GM12878 (cell line): Measurements from ENCODE around the gene OR8A1. TPM values are rescaled to one million over a fixed set of nuclear protein-coding genes. Genes with fewer than 3 reads are reported as not detected.

Source experiments
- CHD4 ChIP-seq: fragments of 200-600 bp; sonication (generic); IDR thresholded peaks from 2 replicates; pipeline ENCODE4 v1.6.1; 2016; ENCODE audit warnings: mild to moderate bottlenecking
- ELK1 ChIP-seq: IDR thresholded peaks from 2 replicates; pipeline ENCODE4 v1.6.1; 2012; ENCODE audit warnings: low read depth, low read length, improper control_type of control experiment
- HDAC2 ChIP-seq: fragments of 200-600 bp; sonication (generic); IDR thresholded peaks from 2 replicates; pipeline ENCODE4 v1.6.1; 2017
- MLLT1 ChIP-seq: fragments of 450-650 bp; IDR thresholded peaks from 2 replicates; pipeline ENCODE4 v1.6.1; 2016; ENCODE audit warnings: mild to moderate bottlenecking
- SMAD1 ChIP-seq: fragments of 450-650 bp; IDR thresholded peaks from 2 replicates; pipeline ENCODE4 v1.6.1; 2018; ENCODE audit warnings: mild to moderate bottlenecking, low read depth; ENCODE audit not compliant: partially characterized antibody
- SUPT20H ChIP-seq: IDR thresholded peaks from 2 replicates; pipeline ENCODE4 v1.6.1; 2011; ENCODE audit warnings: low read depth, mild to moderate bottlenecking, low read length, moderate library complexity, borderline replicate concordance; ENCODE audit not compliant: control insufficient read depth
- polyA plus RNA-seq, 11 experiments: library from polyadenylated mRNA; depleted of rRNA in 4 of 11; unstranded in 6 of 11; stranded (reverse) in 5 of 11; fragments of >200 nt; fragmentation: Nextera tagmentation in 4 of 11; fragmentation: Illumina TruSeq in 1 of 11; extraction: Ambion mirVana in 4 of 11; extraction: Trizol in 1 of 11; gene quantifications; 1 replicate in 1 of 11; 2 replicates in 10 of 11; pipeline versions ENCODE4 v1.2.1 to v1.2.3, GENCODE V29; 2011 to 2016; ENCODE audit warnings: inconsistent platforms in 2 of 11, missing spikeins in 2 of 11, low read depth in 1 of 11
- small RNA-seq: library from RNA; depleted of rRNA; stranded (forward); fragments of <200 nt; gene quantifications from one replicate; pipeline ENCODE3, GENCODE V24; 2014
- total RNA-seq, 4 experiments: library from RNA; depleted of rRNA in 3 of 4; stranded (reverse); fragments of >200 nt in 3 of 4; fragmentation: Illumina TruSeq in 1 of 4; extraction: Trizol in 1 of 4; gene quantifications; 2 replicates each; pipeline versions ENCODE4 v1.2.1 to v1.2.3, GENCODE V29; 2013 to 2021

The OR8A1 gene
- total and polyA plus RNA-seq, 10 of the 15 experiments (the other 5 are each of a cell fraction or from before 2014, with no cell fraction given): not detected

- TF ChIP-seq MLLT1 (no peak), HDAC2 (no peak), ELK1 (no peak), SMAD1 (no peak), SUPT20H (no peak), CHD4 (no peak)
Observed at GRCh38 chr11:124618863-124619262, 49.1 kb downstream of the OR8A1 start (continued).

Small RNA genes lying within 50 kb of the gene (small RNA-seq; reads per million reads assigned to genes)
- gene OR8A3P: not detected

Other genes starting within 250 kb of the OR8A1 start
Only the 7 nearest of the 14 such genes appear.
- not detected in 2 replicates for gene OR8B4, start 145.1 kb upstream of the OR8A1 start, total RNA-seq (2014; rRNA removed)
- not detected in 2 replicates for gene OR8B4, start 145.1 kb upstream of the OR8A1 start, total RNA-seq (2014; rRNA removed; fragmentation: Illumina TruSeq; extraction: Trizol)
- not detected in 2 replicates for gene OR8B4, start 145.1 kb upstream of the OR8A1 start, total RNA-seq (2021)
- gene OR8B4, start 145.1 kb upstream of the OR8A1 start, polyA plus RNA-seq (2011; rRNA removed): not detected in 2 replicates
- gene OR8B4, start 145.1 kb upstream of the OR8A1 start, polyA plus RNA-seq (2014; fragmentation: Illumina TruSeq; extraction: Trizol): not detected in 2 replicates
- not detected for gene OR8B4, start 145.1 kb upstream of the OR8A1 start, polyA plus RNA-seq (2014; fragmentation: Nextera tagmentation; extraction: Ambion mirVana)
- not detected in 2 replicates for gene OR8B4, start 145.1 kb upstream of the OR8A1 start, polyA plus RNA-seq (2014; rRNA removed)
- not detected for gene OR8B4, start 145.1 kb upstream of the OR8A1 start, polyA plus RNA-seq (2016; fragmentation: Nextera tagmentation; extraction: Ambion mirVana)
- not detected in 2 replicates for gene OR8B8, start 124.3 kb upstream of the OR8A1 start, total RNA-seq (2014; rRNA removed)
- gene OR8B8, start 124.3 kb upstream of the OR8A1 start, total RNA-seq (2014; rRNA removed; fragmentation: Illumina TruSeq; extraction: Trizol): not detected in 2 replicates
- gene OR8B8, start 124.3 kb upstream of the OR8A1 start, total RNA-seq (2021): not detected in 2 replicates
- gene OR8B8, start 124.3 kb upstream of the OR8A1 start, polyA plus RNA-seq (2011; rRNA removed): not detected in 2 replicates
- gene OR8B8, start 124.3 kb upstream of the OR8A1 start, polyA plus RNA-seq (2014; fragmentation: Illumina TruSeq; extraction: Trizol): not detected in 2 replicates
- not detected for gene OR8B8, start 124.3 kb upstream of the OR8A1 start, polyA plus RNA-seq (2014; fragmentation: Nextera tagmentation; extraction: Ambion mirVana)
- gene OR8B8, start 124.3 kb upstream of the OR8A1 start, polyA plus RNA-seq (2014; rRNA removed): not detected in 2 replicates
- gene OR8B8, start 124.3 kb upstream of the OR8A1 start, polyA plus RNA-seq (2016; fragmentation: Nextera tagmentation; extraction: Ambion mirVana): not detected
- gene OR8B12, start 26.3 kb upstream of the OR8A1 start, total RNA-seq (2014; rRNA removed): not detected in 2 replicates
- gene OR8B12, start 26.3 kb upstream of the OR8A1 start, total RNA-seq (2014; rRNA removed; fragmentation: Illumina TruSeq; extraction: Trizol): not detected in 2 replicates
- gene OR8B12, start 26.3 kb upstream of the OR8A1 start, total RNA-seq (2021): not detected in 2 replicates
- gene OR8B12, start 26.3 kb upstream of the OR8A1 start, polyA plus RNA-seq (2011; rRNA removed): not detected in 2 replicates
- gene OR8B12, start 26.3 kb upstream of the OR8A1 start, polyA plus RNA-seq (2014; fragmentation: Illumina TruSeq; extraction: Trizol): not detected in 2 replicates
- not detected for gene OR8B12, start 26.3 kb upstream of the OR8A1 start, polyA plus RNA-seq (2014; fragmentation: Nextera tagmentation; extraction: Ambion mirVana)
- not detected in 2 replicates for gene OR8B12, start 26.3 kb upstream of the OR8A1 start, polyA plus RNA-seq (2014; rRNA removed)
- not detected for gene OR8B12, start 26.3 kb upstream of the OR8A1 start, polyA plus RNA-seq (2016; fragmentation: Nextera tagmentation; extraction: Ambion mirVana)
- not detected in 2 replicates for gene PANX3, start 41.4 kb downstream of the OR8A1 start, total RNA-seq (2014; rRNA removed)
- gene PANX3, start 41.4 kb downstream of the OR8A1 start, total RNA-seq (2014; rRNA removed; fragmentation: Illumina TruSeq; extraction: Trizol): not detected in 2 replicates
- not detected in 2 replicates for gene PANX3, start 41.4 kb downstream of the OR8A1 start, total RNA-seq (2021)
- gene PANX3, start 41.4 kb downstream of the OR8A1 start, polyA plus RNA-seq (2011; rRNA removed): not detected in 2 replicates
- gene PANX3, start 41.4 kb downstream of the OR8A1 start, polyA plus RNA-seq (2014; fragmentation: Illumina TruSeq; extraction: Trizol): not detected in 2 replicates
- not detected for gene PANX3, start 41.4 kb downstream of the OR8A1 start, polyA plus RNA-seq (2014; fragmentation: Nextera tagmentation; extraction: Ambion mirVana)
- not detected in 2 replicates for gene PANX3, start 41.4 kb downstream of the OR8A1 start, polyA plus RNA-seq (2014; rRNA removed)
- gene PANX3, start 41.4 kb downstream of the OR8A1 start, polyA plus RNA-seq (2016; fragmentation: Nextera tagmentation; extraction: Ambion mirVana): not detected
- 19.1 and 30.3 TPM in 2 replicates for gene TBRG1, start 52.9 kb downstream of the OR8A1 start, total RNA-seq (2014; rRNA removed)
- gene TBRG1, start 52.9 kb downstream of the OR8A1 start, total RNA-seq (2014; rRNA removed; fragmentation: Illumina TruSeq; extraction: Trizol): 14.6 and 16.8 TPM in 2 replicates
- gene TBRG1, start 52.9 kb downstream of the OR8A1 start, total RNA-seq (2021): 23.7 and 24.7 TPM in 2 replicates
- 44.6 and 46.6 TPM in 2 replicates for gene TBRG1, start 52.9 kb downstream of the OR8A1 start, polyA plus RNA-seq (2011; rRNA removed)
- 21.5 and 23.5 TPM in 2 replicates for gene TBRG1, start 52.9 kb downstream of the OR8A1 start, polyA plus RNA-seq (2014; fragmentation: Illumina TruSeq; extraction: Trizol)
- gene TBRG1, start 52.9 kb downstream of the OR8A1 start, polyA plus RNA-seq (2014; fragmentation: Nextera tagmentation; extraction: Ambion mirVana): 10 to 100 TPM; 12.3 to 18.6 TPM
- gene TBRG1, start 52.9 kb downstream of the OR8A1 start, polyA plus RNA-seq (2014; rRNA removed): 31.7 and 32.8 TPM in 2 replicates
- 10 to 100 TPM; 28.7 to 29.5 TPM for gene TBRG1, start 52.9 kb downstream of the OR8A1 start, polyA plus RNA-seq (2016; fragmentation: Nextera tagmentation; extraction: Ambion mirVana)
- 3.5 and 4.3 TPM in 2 replicates for gene SIAE, start 103.7 kb downstream of the OR8A1 start, total RNA-seq (2014; rRNA removed)
- gene SIAE, start 103.7 kb downstream of the OR8A1 start, total RNA-seq (2014; rRNA removed; fragmentation: Illumina TruSeq; extraction: Trizol): 4.0 and 4.3 TPM in 2 replicates
- 4.8 and 7.0 TPM in 2 replicates for gene SIAE, start 103.7 kb downstream of the OR8A1 start, total RNA-seq (2021)
- gene SIAE, start 103.7 kb downstream of the OR8A1 start, polyA plus RNA-seq (2011; rRNA removed): 6.1 and 6.6 TPM in 2 replicates
- gene SIAE, start 103.7 kb downstream of the OR8A1 start, polyA plus RNA-seq (2014; fragmentation: Illumina TruSeq; extraction: Trizol): 6.9 and 8.0 TPM in 2 replicates
- gene SIAE, start 103.7 kb downstream of the OR8A1 start, polyA plus RNA-seq (2014; fragmentation: Nextera tagmentation; extraction: Ambion mirVana): under 1 TPM; 0.93 to 0.97 TPM
- 5.0 and 6.0 TPM in 2 replicates for gene SIAE, start 103.7 kb downstream of the OR8A1 start, polyA plus RNA-seq (2014; rRNA removed)
- gene SIAE, start 103.7 kb downstream of the OR8A1 start, polyA plus RNA-seq (2016; fragmentation: Nextera tagmentation; extraction: Ambion mirVana): 1 to 10 TPM; 2.8 to 3.2 TPM
- 3.5 and 4.6 TPM in 2 replicates for gene SPA17, start 103.9 kb downstream of the OR8A1 start, total RNA-seq (2014; rRNA removed)
- 9.9 and 14.0 TPM in 2 replicates for gene SPA17, start 103.9 kb downstream of the OR8A1 start, total RNA-seq (2014; rRNA removed; fragmentation: Illumina TruSeq; extraction: Trizol)
- 2.5 and 2.9 TPM in 2 replicates for gene SPA17, start 103.9 kb downstream of the OR8A1 start, total RNA-seq (2021)
- gene SPA17, start 103.9 kb downstream of the OR8A1 start, polyA plus RNA-seq (2011; rRNA removed): 13.2 and 16.1 TPM in 2 replicates
- gene SPA17, start 103.9 kb downstream of the OR8A1 start, polyA plus RNA-seq (2014; fragmentation: Illumina TruSeq; extraction: Trizol): 12.5 and 17.8 TPM in 2 replicates
- 1 to 10 TPM; 6.1 to 7.3 TPM for gene SPA17, start 103.9 kb downstream of the OR8A1 start, polyA plus RNA-seq (2014; fragmentation: Nextera tagmentation; extraction: Ambion mirVana)
- 3.5 and 6.8 TPM in 2 replicates for gene SPA17, start 103.9 kb downstream of the OR8A1 start, polyA plus RNA-seq (2014; rRNA removed)
- gene SPA17, start 103.9 kb downstream of the OR8A1 start, polyA plus RNA-seq (2016; fragmentation: Nextera tagmentation; extraction: Ambion mirVana): 10 to 100 TPM in 1 of 2 experiments, 1 to 10 TPM in 1; 9.8 to 11.2 TPM